Hepatocyte (in vitro differentiated cells): Measurements from ENCODE around the gene TESK2.

Experiments used
- EZH2 ChIP-seq: fragments of 200-600 bp; sonication (generic); IDR thresholded peaks from 2 replicates; pipeline ENCODE4 v1.6.1; 2016; ENCODE audit warnings: antibody characterized with exemption, mild to moderate bottlenecking, borderline replicate concordance
- TF ChIP-seq, protein P1 (sequence below): fragments of 200-600 bp; sonication (generic); IDR thresholded peaks from 2 replicates; pipeline ENCODE4 v1.5.1; 2016; ENCODE audit warnings: antibody characterized with exemption, mild to moderate bottlenecking; ENCODE audit not compliant: poor library complexity

DNA sequence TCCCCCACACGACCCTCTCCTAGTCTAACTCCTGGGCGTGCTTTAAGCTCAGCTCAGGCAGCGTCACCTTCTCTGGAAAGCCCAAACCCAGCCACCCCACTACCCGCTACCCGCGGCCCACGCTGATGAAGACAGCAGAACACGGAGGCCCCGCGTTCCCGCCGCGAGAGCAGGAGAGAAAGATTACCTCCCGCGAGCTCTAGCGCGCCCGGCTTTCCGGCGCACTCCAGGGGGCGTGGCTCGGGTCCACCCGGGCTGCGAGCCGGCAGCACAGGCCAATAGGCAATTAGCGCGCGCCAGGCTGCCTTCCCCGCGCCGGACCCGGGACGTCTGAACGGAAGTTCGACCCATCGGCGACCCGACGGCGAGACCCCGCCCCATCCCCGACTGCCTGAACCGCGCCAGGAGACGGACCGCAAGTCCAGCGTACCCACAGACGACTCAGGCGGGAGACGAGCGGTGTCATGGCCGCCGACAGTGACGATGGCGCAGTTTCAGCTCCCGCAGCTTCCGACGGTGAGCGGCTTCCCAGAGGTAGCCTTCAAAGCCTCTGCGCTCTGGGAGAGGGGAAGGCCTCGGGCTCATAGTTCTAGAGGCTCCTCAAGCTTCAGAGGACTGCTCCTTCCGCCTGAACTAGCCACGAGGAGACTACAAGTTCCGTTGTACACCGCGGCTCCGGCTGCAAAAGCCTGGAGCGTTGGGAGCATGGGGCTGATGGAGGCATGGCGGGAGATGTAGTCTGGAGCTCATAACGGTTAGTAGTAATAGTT is 151.0 kb downstream of the TESK2 start, which contains the start of the genes MUTYH and TOE1:
- TF ChIP-seq, protein P1, sequence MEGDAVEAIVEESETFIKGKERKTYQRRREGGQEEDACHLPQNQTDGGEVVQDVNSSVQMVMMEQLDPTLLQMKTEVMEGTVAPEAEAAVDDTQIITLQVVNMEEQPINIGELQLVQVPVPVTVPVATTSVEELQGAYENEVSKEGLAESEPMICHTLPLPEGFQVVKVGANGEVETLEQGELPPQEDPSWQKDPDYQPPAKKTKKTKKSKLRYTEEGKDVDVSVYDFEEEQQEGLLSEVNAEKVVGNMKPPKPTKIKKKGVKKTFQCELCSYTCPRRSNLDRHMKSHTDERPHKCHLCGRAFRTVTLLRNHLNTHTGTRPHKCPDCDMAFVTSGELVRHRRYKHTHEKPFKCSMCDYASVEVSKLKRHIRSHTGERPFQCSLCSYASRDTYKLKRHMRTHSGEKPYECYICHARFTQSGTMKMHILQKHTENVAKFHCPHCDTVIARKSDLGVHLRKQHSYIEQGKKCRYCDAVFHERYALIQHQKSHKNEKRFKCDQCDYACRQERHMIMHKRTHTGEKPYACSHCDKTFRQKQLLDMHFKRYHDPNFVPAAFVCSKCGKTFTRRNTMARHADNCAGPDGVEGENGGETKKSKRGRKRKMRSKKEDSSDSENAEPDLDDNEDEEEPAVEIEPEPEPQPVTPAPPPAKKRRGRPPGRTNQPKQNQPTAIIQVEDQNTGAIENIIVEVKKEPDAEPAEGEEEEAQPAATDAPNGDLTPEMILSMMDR = no peak
- TF ChIP-seq EZH2 = no peak
